H1 (cell line): ENCODE results near the gene SNX17.

ENCODE experiments used
- ASH2L ChIP-seq: fragments of 200-600, 300-600 bp; sonication (generic); IDR thresholded peaks from one replicate; pipeline ENCODE4 v1.7.1; 2017; ENCODE audit warnings: low read length
- CHD7 ChIP-seq: fragments of 300-600 bp; sonication (generic); IDR thresholded peaks from 2 replicates; pipeline ENCODE4 v1.7.1; 2012; ENCODE audit warnings: low read length, moderate library complexity, mild to moderate bottlenecking, inconsistent platforms; ENCODE audit not compliant: insufficient replicate concordance
- EP300 ChIP-seq, 2 experiments: IDR thresholded peaks; 1 replicate in 1 of 2; 2 replicates in 1 of 2; pipeline ENCODE4 v1.6.1; 2011 to 2012; ENCODE audit warnings: low read depth in 2 of 2, low read length in 2 of 2, mild to moderate bottlenecking in 2 of 2, borderline replicate concordance in 1 of 2, inconsistent platforms in 1 of 2, moderate library complexity in 1 of 2
- GTF2F1 ChIP-seq: IDR thresholded peaks from 2 replicates; pipeline ENCODE4 v1.6.1; 2012; ENCODE audit warnings: low read depth, low read length, improper control_type of control experiment, borderline replicate concordance
- MAFK ChIP-seq: IDR thresholded peaks from 2 replicates; pipeline ENCODE4 v1.6.1; 2012; ENCODE audit warnings: low read depth, mild to moderate bottlenecking, improper control_type of control experiment, low read length
- POLR2A ChIP-seq, 2 experiments: IDR thresholded peaks; 1 replicate in 1 of 2; 2 replicates in 1 of 2; pipeline ENCODE4 v1.6.1; 2011; ENCODE audit warnings: low read depth in 2 of 2, low read length in 2 of 2, mild to moderate bottlenecking in 2 of 2; ENCODE audit errors: control extremely low read depth in 1 of 2
- TBP ChIP-seq: IDR thresholded peaks from 2 replicates; pipeline ENCODE4 v1.6.1; 2011; ENCODE audit warnings: low read depth, low read length, improper control_type of control experiment
- ZNF274 ChIP-seq: IDR thresholded peaks from 2 replicates; pipeline ENCODE4 v1.7.0; 2012; ENCODE audit warnings: low read length, borderline replicate concordance; ENCODE audit errors: extremely low read depth
- TF ChIP-seq, protein P1 (sequence below), 3 experiments: IDR thresholded peaks; 1 replicate in 2 of 3; 2 replicates in 1 of 3; pipeline versions ENCODE4 v1.5.1 to v1.6.1; 2011; ENCODE audit warnings: low read length in 3 of 3, mild to moderate bottlenecking in 3 of 3, inconsistent platforms in 2 of 3, low read depth in 1 of 3, moderate library complexity in 1 of 3; ENCODE audit not compliant: insufficient read depth in 1 of 3; ENCODE audit errors: control extremely low read depth in 1 of 3

GRCh38 chr2:27377618-27378095 is 7.2 kb downstream of the SNX17 start:
- TF ChIP-seq, protein P1, sequence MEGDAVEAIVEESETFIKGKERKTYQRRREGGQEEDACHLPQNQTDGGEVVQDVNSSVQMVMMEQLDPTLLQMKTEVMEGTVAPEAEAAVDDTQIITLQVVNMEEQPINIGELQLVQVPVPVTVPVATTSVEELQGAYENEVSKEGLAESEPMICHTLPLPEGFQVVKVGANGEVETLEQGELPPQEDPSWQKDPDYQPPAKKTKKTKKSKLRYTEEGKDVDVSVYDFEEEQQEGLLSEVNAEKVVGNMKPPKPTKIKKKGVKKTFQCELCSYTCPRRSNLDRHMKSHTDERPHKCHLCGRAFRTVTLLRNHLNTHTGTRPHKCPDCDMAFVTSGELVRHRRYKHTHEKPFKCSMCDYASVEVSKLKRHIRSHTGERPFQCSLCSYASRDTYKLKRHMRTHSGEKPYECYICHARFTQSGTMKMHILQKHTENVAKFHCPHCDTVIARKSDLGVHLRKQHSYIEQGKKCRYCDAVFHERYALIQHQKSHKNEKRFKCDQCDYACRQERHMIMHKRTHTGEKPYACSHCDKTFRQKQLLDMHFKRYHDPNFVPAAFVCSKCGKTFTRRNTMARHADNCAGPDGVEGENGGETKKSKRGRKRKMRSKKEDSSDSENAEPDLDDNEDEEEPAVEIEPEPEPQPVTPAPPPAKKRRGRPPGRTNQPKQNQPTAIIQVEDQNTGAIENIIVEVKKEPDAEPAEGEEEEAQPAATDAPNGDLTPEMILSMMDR (IDR thresholded peaks at IDR 0.05; ENCODE audit: control extremely low read depth in 1 of 3, insufficient read depth in 1 of 3, low read depth in 1 of 3, low read length in 3 of 3) = no peak
- no peak for TF ChIP-seq CHD7
- TF ChIP-seq POLR2A (IDR thresholded peaks at IDR 0.05; ENCODE audit: control extremely low read depth in 1 of 2, low read depth in 2 of 2, low read length in 2 of 2) = peak in 1 of 2 experiments; percentile 67; a peak in 1 of 3 replicates
- TF ChIP-seq GTF2F1 = no peak
- no peak for TF ChIP-seq MAFK
- TF ChIP-seq EP300 (IDR thresholded peaks at IDR 0.05; ENCODE audit: borderline replicate concordance in 1 of 2, low read depth in 2 of 2, low read length in 2 of 2) = no peak
- no peak for TF ChIP-seq ASH2L
- TF ChIP-seq ZNF274 = no peak
- TF ChIP-seq TBP = no peak
